Sigmoid colon (tissue), 7 donors: ENCODE data around the gene TPMT. TPM values are rescaled to one million over a fixed set of nuclear protein-coding genes. Genes with fewer than 3 reads are reported as not detected.

ENCODE experiments used
- DNase-seq: peaks from one replicate; pipeline ENCODE4 v3.0.0-alpha.2; 2019
- H3K27ac ChIP-seq, 4 donors: fragments of 200-600 bp; sonication (generic); one replicate each; pipeline ENCODE4 v1.5.1; 2016 to 2019; ENCODE audit warnings: mild to moderate bottlenecking in 1 of 4
- H3K27me3 ChIP-seq, 3 donors: fragments of 200-600 bp; sonication (generic); one replicate each; pipeline ENCODE4 v1.5.1; 2019; ENCODE audit warnings: mild to moderate bottlenecking in 1 of 3
- H3K36me3 ChIP-seq, 4 donors: fragments of 200-600 bp; sonication (generic); one replicate each; pipeline ENCODE4 v1.5.1; 2016 to 2019
- H3K4me1 ChIP-seq, 4 donors: fragments of 200-600 bp; sonication (generic); one replicate each; pipeline ENCODE4 v1.5.1; 2017 to 2019
- H3K4me3 ChIP-seq, 4 donors: fragments of 200-600 bp; sonication (generic); one replicate each; pipeline ENCODE4 v1.5.1; 2017 to 2019; ENCODE audit warnings: mild to moderate bottlenecking in 2 of 4, moderate library complexity in 1 of 4
- H3K9me3 ChIP-seq, 4 donors: fragments of 200-600 bp in 3 of 4; sonication (generic) in 3 of 4; one replicate each; pipeline versions ENCODE4 v1.5.1 to v1.6.1; 2013 to 2019
- EP300 ChIP-seq, 4 donors: sonication (generic); formaldehyde crosslinking; IDR thresholded peaks; one replicate each; pipeline ENCODE4 v1.6.1; 2017; ENCODE audit warnings: antibody characterized with exemption in 4 of 4
- POLR2A ChIP-seq, 2 donors: fragments of 450-650 bp; IDR thresholded peaks; one replicate each; pipeline ENCODE4 v1.6.1; 2016; ENCODE audit warnings: antibody characterized with exemption in 2 of 2, mild to moderate bottlenecking in 2 of 2, moderate library complexity in 2 of 2
- POLR2AphosphoS5 ChIP-seq, 4 donors: sonication (generic); formaldehyde crosslinking; IDR thresholded peaks; one replicate each; pipeline ENCODE4 v1.6.1; 2017; ENCODE audit warnings: antibody characterized with exemption in 4 of 4
- WGBS, 2 donors: extraction: QIAGEN DNeasy Blood & Tissue Kit; methylation state at CpG; one replicate each; pipeline ENCODE4 v1.1.7; 2013; 5-methylcytosine and 5-hydroxymethylcytosine counted together
- intact Hi-C: fragments of 100-400 bp; cut with DNase I; formaldehyde crosslinking; loops from one replicate; pipeline ENCODE4 v1.15.1; 2023
- polyA plus RNA-seq, 3 donors: library from polyadenylated mRNA; stranded (reverse); fragments of 200-250 nt; gene quantifications; one replicate each; pipeline ENCODE4 v1.2.3, GENCODE V29; 2013
- total RNA-seq, 4 donors: library from RNA; depleted of rRNA; stranded (reverse); fragments of >200 nt; gene quantifications; one replicate each; pipeline ENCODE4 v1.1.0, GENCODE V29; 2016
- TF ChIP-seq, protein P1 (sequence below), 4 experiments: fragments of 450-650 bp in 3 of 4; fragments of 200-600 bp in 1 of 4; IDR thresholded peaks; one replicate each; pipeline ENCODE4 v1.5.1; 2016 to 2019; ENCODE audit warnings: antibody characterized with exemption in 4 of 4, mild to moderate bottlenecking in 3 of 4, moderate library complexity in 2 of 4
- donor health status: healthy with polysubstance abuse.
- donor health status: Bipolar disorder and iron deficiency.
- donor health status: healthy.

TPMT gene
- total and polyA plus RNA-seq, 7 donors = 6.6 to 131 (median 11.1) TPM

DNA sequence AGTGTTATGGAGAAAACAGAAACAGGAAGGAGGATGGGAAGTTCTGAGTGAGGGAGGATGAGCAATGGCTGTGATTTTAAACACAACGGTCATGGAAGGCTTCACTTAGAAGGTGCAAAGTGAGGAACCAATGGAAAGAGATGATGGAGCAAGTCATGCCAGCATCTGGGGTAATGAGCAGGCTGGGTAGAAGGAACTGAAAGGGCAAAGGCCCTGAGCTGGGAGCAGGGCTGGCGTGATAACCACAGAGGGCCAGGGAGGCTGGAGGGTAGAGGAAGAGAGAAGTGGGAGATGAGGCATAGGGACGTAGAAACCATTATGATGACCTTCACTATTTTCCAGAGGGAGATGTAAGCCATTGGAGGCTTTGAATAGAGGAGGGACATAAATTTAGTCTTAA lies 76.0 kb downstream of the TPMT start:
- H3K27ac ChIP-seq = no peak overlapping the region
- intact Hi-C loops = no loop called here
- TF ChIP-seq POLR2AphosphoS5 (IDR thresholded peaks at IDR 0.05) = no peak
- no peak for TF ChIP-seq POLR2A (IDR thresholded peaks at IDR 0.05)
- TF ChIP-seq, protein P1, sequence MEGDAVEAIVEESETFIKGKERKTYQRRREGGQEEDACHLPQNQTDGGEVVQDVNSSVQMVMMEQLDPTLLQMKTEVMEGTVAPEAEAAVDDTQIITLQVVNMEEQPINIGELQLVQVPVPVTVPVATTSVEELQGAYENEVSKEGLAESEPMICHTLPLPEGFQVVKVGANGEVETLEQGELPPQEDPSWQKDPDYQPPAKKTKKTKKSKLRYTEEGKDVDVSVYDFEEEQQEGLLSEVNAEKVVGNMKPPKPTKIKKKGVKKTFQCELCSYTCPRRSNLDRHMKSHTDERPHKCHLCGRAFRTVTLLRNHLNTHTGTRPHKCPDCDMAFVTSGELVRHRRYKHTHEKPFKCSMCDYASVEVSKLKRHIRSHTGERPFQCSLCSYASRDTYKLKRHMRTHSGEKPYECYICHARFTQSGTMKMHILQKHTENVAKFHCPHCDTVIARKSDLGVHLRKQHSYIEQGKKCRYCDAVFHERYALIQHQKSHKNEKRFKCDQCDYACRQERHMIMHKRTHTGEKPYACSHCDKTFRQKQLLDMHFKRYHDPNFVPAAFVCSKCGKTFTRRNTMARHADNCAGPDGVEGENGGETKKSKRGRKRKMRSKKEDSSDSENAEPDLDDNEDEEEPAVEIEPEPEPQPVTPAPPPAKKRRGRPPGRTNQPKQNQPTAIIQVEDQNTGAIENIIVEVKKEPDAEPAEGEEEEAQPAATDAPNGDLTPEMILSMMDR (IDR thresholded peaks at IDR 0.05) = no peak
- no peak for TF ChIP-seq EP300 (IDR thresholded peaks at IDR 0.05)
- WGBS, 2 donors = 85 to 86% methylated on average over 3 of the region's 3 CpGs
- H3K4me3 ChIP-seq = no peak overlapping the region
- peaks cover 0 to 4% (median 0%) of the 10 kb centered on the region in 4 donors for H3K9me3 ChIP-seq
- no peak for DNase-seq
- H3K27me3 ChIP-seq = no peaks in the 10 kb centered on the region
- no peaks in the 10 kb centered on the region for H3K4me1 ChIP-seq
- no peaks in the 10 kb centered on the region for H3K36me3 ChIP-seq

Other genes with a start within 250 kb of the TPMT start
- 10 to 100 TPM; 55.3 to 73.8 (median 62.8) TPM for gene KIF13A, start 167.4 kb downstream of the TPMT start, total RNA-seq
- gene KIF13A, start 167.4 kb downstream of the TPMT start, polyA plus RNA-seq = 10 to 100 TPM; 18.5 to 23.4 (median 20.9) TPM
- 1 to 10 TPM; 1.2 to 1.9 (median 1.5) TPM for gene NHLRC1, start 32.4 kb downstream of the TPMT start, total RNA-seq
- 1 to 10 TPM; 1.2 to 3.0 (median 2.4) TPM for gene NHLRC1, start 32.4 kb downstream of the TPMT start, polyA plus RNA-seq
- 10 to 100 TPM; 10.2 to 14.3 (median 12.2) TPM for gene KDM1B, start 345 bp upstream of the TPMT start, total RNA-seq
- gene KDM1B, start 345 bp upstream of the TPMT start, polyA plus RNA-seq = 10 to 100 TPM; 11.4 to 32.8 (median 18.8) TPM
- gene DEK, start 109.5 kb upstream of the TPMT start, total RNA-seq = 100 to 1,000 TPM; 181 to 236 (median 202) TPM
- 10 to 100 TPM; 64.9 to 77.4 (median 69.5) TPM for gene DEK, start 109.5 kb upstream of the TPMT start, polyA plus RNA-seq
- gene RNF144B, start 232.3 kb upstream of the TPMT start, total RNA-seq = 10 to 100 TPM in 1 of 4 donors, 1 to 10 TPM in 3; 4.6 to 14.8 (median 8.5) TPM
- gene RNF144B, start 232.3 kb upstream of the TPMT start, polyA plus RNA-seq = 1 to 10 TPM; 1.2 to 4.3 (median 1.8) TPM